Fibroblast of skin of right biceps (primary cell): ENCODE measurements around the gene ZIC1.

Experiments
- DNase-seq: peaks from one replicate; pipeline ENCODE4 v3.0.0-alpha.2; 2013

ZIC1 gene

GRCh38 chr3:147423798-147424580 lies 14.8 kb downstream of the ZIC1 start:
- DNase-seq = no peak

GRCh38 chr3:147424581-147425387 lies 15.6 kb downstream of the ZIC1 start:
- DNase-seq = no peak

- no peak for DNase-seq
These were observed 16.3 kb downstream of the ZIC1 start for GRCh38 chr3:147425388-147425850.

DNA sequence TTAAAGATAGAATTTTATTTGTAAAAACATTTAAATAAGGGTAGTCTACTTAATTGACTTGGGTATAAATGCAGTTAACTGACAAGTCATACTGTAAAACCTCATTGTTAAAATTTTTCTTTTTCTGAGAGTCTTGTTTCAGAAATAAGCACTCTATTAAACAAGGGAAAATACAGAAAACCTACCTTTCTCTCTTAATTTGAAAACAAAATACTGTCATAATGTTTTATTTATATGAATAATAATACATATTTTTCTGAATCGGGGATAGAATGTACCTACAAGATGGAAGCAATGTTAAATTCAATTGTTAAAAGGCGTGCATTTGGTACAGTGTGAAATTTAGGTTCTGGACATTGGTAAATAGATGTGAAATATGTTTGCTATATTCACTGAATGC lies 17.8 kb downstream of the ZIC1 start:
- no peak for DNase-seq

DNA sequence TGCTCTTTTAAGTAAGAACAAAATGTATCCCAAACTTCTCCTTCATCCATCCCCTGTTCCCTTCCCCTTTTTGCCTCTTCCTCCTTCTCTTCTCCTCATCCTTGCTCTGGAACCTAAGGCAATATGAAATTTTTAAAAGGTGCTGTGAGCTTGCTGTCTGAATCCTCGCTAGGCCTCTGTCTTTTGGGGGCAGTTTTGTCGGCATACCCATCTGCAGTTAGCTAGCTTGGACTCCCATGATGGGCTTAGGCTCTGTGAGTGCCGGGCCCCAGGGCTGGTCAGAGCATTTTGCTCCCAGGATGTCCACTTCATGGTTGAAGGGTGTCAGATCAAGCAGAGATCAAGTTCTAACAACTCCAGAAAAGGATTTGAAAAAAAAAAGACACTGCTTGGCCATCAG lies 18.6 kb downstream of the ZIC1 start:
- DNase-seq = no peak

- DNase-seq = no peak
These were observed 19.2 kb downstream of the ZIC1 start for GRCh38 chr3:147428326-147428725.

- no peak for DNase-seq
These were observed 19.6 kb downstream of the ZIC1 start for GRCh38 chr3:147428754-147429153.

DNA sequence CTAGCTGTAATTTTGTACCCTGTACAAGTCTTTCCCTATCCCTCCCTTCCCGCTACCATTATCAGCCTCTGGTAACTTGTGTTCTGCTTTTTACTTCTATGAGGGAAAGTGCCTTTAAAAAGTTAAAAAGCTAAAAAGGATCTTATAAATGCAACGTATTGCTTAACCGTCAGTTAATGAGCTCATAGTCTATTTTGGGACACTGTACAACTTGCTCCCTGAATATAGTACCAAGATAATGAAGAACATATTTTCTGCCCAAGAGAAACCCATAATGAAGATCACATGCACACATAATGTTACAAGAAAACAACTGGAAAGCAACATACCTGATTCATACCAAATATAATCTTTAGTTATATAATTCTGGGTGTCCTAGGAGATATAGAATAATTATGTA lies 22.6 kb downstream of the ZIC1 start:
- peak; percentile 52 for DNase-seq

DNA sequence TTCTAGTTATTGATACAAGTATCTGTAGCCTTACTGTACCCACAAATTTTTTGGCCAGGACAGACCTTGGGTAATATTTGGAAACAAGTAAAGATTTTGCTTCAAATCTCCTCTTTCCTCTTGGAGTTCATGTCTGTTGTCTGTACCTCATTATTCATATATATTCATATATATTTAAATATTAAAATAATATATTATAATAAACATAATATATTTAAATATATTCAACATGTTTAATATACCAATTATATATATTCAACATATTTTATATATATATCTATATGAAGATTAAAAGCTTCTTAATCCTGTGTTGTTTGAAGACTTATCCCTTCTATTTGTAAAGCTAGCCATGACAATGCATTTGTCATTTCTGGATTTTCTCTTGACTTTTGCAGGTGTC lies 38.1 kb downstream of the ZIC1 start:
- DNase-seq = no peak

GRCh38 chr3:147449669-147450068 lies 40.5 kb downstream of the ZIC1 start:
- DNase-seq = no peak

- DNase-seq = peak; percentile 1
These were observed 50.0 kb downstream of the ZIC1 start for GRCh38 chr3:147458995-147459704.

DNA sequence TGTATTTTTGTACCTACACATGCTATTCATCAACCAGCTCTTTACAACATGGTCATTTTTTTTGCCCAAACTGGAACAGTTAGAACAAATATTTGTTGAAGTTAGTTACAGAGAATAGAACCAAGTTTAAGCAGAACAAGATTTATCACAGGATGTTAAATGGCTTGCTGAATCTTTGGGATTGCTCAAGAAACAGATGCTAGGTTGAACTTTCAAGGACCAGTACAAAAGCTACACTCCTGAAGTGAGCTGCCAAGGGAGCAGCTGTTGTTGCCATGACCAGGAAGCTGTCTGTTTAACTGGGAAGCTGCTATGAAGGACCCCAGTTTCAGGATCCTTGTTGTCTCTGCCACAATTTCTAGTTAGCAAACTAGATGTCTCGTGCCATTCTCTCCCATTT lies 53.7 kb downstream of the ZIC1 start:
- no peak for DNase-seq
